HFFc6 (cell line): Measurements from ENCODE around the gene SETD6. TPM values are rescaled to one million over a fixed set of nuclear protein-coding genes. Genes with fewer than 3 reads are reported as not detected.

Source experiments
- DNase-seq: peaks from one replicate; pipeline ENCODE4 v3.0.0-alpha.2; 2018
- H3K27ac Mint-ChIP-seq: 2 replicates; pipeline ENCODE4 v1.8.0; 2020; ENCODE audit warnings: mild to moderate bottlenecking, mixed read lengths
- H3K27me3 Mint-ChIP-seq: 2 replicates; pipeline ENCODE4 v1.8.0; 2021; ENCODE audit warnings: mild to moderate bottlenecking, moderate library complexity, mixed read lengths; ENCODE audit not compliant: insufficient read depth
- H3K36me3 Mint-ChIP-seq: 2 replicates; pipeline ENCODE4 v1.8.0; 2021; ENCODE audit warnings: low read depth, mixed read lengths
- H3K4me1 Mint-ChIP-seq: 2 replicates; pipeline ENCODE4 v1.8.0; 2020; ENCODE audit warnings: low read depth, mixed read lengths
- H3K4me3 Mint-ChIP-seq: 2 replicates; pipeline ENCODE4 v1.8.0; 2020; ENCODE audit warnings: mild to moderate bottlenecking, moderate library complexity, mixed read lengths
- H3K9me3 Mint-ChIP-seq: 2 replicates; pipeline ENCODE4 v1.8.0; 2020; ENCODE audit warnings: mild to moderate bottlenecking, mixed read lengths
- total RNA-seq, 6 experiments: library from RNA; stranded (reverse); fragmentation: NEBNext Ultra II Directional; extraction: Animal tissue kit (Norgen Biotek cat#: 25700); gene quantifications; 2 replicates in 1 of 6; 3 replicates in 5 of 6; pipeline ENCODE4 v1.2.3, GENCODE V29; 2021
- TF ChIP-seq, protein P1 (sequence below): fragments of 200-600 bp; sonication (generic); IDR thresholded peaks from 2 replicates; pipeline ENCODE4 v1.5.0; 2021; ENCODE audit warnings: antibody characterized with exemption, mild to moderate bottlenecking

SETD6 gene
- total RNA-seq, 6 experiments from 2014 or later, result 1.8 to 3.5 (median 2.9) TPM

- Mint-ChIP-seq H3K9me3 (no peaks in the 10 kb centered on the region), H3K4me1 (peaks cover 7% of the 10 kb centered on the region; the same call in 1 of the 2 replicates), H3K4me3 (no peak overlapping the region), H3K36me3 (peaks cover 59% of the 10 kb centered on the region), H3K27me3 (no peaks in the 10 kb centered on the region; the same call in 1 of the 2 replicates), H3K27ac (no peak overlapping the region)
- no peak for DNase-seq
- TF ChIP-seq, protein P1, sequence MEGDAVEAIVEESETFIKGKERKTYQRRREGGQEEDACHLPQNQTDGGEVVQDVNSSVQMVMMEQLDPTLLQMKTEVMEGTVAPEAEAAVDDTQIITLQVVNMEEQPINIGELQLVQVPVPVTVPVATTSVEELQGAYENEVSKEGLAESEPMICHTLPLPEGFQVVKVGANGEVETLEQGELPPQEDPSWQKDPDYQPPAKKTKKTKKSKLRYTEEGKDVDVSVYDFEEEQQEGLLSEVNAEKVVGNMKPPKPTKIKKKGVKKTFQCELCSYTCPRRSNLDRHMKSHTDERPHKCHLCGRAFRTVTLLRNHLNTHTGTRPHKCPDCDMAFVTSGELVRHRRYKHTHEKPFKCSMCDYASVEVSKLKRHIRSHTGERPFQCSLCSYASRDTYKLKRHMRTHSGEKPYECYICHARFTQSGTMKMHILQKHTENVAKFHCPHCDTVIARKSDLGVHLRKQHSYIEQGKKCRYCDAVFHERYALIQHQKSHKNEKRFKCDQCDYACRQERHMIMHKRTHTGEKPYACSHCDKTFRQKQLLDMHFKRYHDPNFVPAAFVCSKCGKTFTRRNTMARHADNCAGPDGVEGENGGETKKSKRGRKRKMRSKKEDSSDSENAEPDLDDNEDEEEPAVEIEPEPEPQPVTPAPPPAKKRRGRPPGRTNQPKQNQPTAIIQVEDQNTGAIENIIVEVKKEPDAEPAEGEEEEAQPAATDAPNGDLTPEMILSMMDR, result no peak
These were observed 27.0 kb downstream of the SETD6 start for GRCh38 chr16:58542291-58542690.

DNA sequence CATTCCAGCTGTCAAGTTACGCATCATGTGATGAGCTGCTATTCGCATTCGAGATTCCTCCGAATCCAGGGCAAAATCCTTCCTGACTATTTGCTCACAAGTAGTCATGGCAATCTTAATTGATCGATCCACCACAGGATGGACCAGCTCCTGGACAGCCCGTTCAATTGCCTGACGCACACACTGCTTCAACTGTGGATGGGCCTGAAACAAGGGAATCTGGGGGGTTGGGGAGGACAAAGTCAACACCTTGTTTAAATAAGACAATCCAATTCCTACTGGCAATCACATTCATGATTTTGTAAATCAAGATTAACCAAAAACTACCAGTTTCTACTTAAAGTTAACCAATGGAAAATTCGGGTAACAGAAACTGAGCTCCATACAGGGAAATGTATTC, 28.4 kb downstream of the SETD6 start:
- Mint-ChIP-seq H3K27ac (0 out of 2 replicates have a peak overlapping the region, but pooled peaks have one; percentile 33), H3K36me3 (peaks cover 48% of the 10 kb centered on the region)
- TF ChIP-seq, protein P1, result no peak

DNA sequence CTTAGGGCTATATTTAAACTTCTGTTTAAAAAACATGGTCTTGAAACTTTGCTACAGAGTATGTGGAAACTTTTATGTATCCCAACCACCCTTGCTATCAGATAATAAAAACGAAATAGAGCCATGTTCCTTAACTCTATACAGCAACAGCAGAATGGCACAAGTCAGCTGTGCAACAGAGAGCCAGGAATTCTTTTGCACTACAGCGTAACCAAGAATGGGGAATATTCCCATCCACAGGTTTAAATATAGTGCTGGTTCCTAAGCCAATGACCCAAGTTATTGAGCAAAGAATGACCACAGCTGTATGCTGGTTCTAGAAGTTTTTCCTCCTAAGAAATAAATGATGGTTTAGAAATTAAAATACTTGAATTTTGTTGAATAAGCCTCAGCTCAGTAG, 33.1 kb downstream of the SETD6 start:
- Mint-ChIP-seq H3K27ac (peak overlapping the region; percentile 24; the same call in 1 of the 2 replicates), H3K4me1 (peaks cover 8% of the 10 kb centered on the region; the same call in 1 of the 2 replicates), H3K9me3 (no peaks in the 10 kb centered on the region), H3K27me3 (no peaks in the 10 kb centered on the region; the same call in 1 of the 2 replicates), H3K36me3 (peaks cover 43% of the 10 kb centered on the region), H3K4me3 (no peak overlapping the region)
- TF ChIP-seq, protein P1, result no peak
- no peak for DNase-seq

More for the DNA sequence above, 28.4 kb downstream of the SETD6 start:
- no peak for DNase-seq
- Mint-ChIP-seq H3K4me1 (peaks cover 8% of the 10 kb centered on the region; the same call in 1 of the 2 replicates), H3K4me3 (no peak overlapping the region), H3K27me3 (no peaks in the 10 kb centered on the region; the same call in 1 of the 2 replicates), H3K9me3 (no peaks in the 10 kb centered on the region)

GRCh38 chr16:58551496-58551895, 36.2 kb downstream of the SETD6 start:
- Mint-ChIP-seq H3K27ac (peak overlapping the region; percentile 42; the same call in 1 of the 2 replicates), H3K9me3 (no peaks in the 10 kb centered on the region), H3K36me3 (peaks cover 26% of the 10 kb centered on the region), H3K4me1 (peaks cover 10% of the 10 kb centered on the region), H3K4me3 (no peak overlapping the region), H3K27me3 (no peaks in the 10 kb centered on the region; the same call in 1 of the 2 replicates)
- TF ChIP-seq, protein P1, result no peak
- DNase-seq, result no peak

DNA sequence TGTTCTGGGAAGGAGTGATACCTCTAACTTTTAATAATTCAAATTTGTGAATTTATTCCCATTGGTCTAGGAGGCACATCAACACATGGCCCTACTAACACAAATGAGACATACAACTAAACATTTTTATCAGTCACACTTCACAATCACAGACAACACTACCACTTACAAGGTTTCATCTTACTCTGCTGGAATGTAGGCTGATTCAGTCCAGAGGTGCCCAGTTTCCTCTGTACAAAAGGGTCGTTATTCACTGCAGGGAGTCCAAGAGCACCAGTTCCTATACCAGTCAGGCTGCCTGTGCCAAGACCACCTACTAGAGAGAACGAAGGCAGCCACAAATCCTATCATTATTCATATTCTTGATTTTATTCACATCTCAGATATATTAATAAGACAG, 41.4 kb downstream of the SETD6 start:
- TF ChIP-seq, protein P1, result no peak
- Mint-ChIP-seq H3K36me3 (peaks cover 27% of the 10 kb centered on the region; the same call in 1 of the 2 replicates), H3K4me3 (no peak overlapping the region), H3K27ac (peak overlapping the region; percentile 25), H3K4me1 (peaks cover 6% of the 10 kb centered on the region; the same call in 1 of the 2 replicates), H3K9me3 (no peaks in the 10 kb centered on the region), H3K27me3 (no peaks in the 10 kb centered on the region)
- peak; percentile 22 for DNase-seq
